Measurements from ENCODE around the gene SLC26A5. TPM values are rescaled to one million over a fixed set of nuclear protein-coding genes. Genes with fewer than 3 reads are reported as not detected.
"Not testable (repeated sequence)": the region's sequence is repeated elsewhere in the genome, so short reads cannot be mapped to it uniquely, and the experiment has no call there.

Gene SLC26A5
- total and polyA plus RNA-seq, 10 of the 15 experiments (the other 5 are each of a cell fraction or from before 2014, with no cell fraction given), result 0.03 TPM; not detected in 9

GRCh38 chr7:103446049-103446520 is at the start of gene SLC26A5 (continued):
- TF ChIP-seq IKZF2 (IDR thresholded peaks at IDR 0.05) (no peak), BCLAF1 (IDR thresholded peaks at IDR 0.05) (no peak)

GRCh38 chr7:103487419-103487818 is 41.4 kb upstream of the SLC26A5 start:
- no peaks in the 10 kb centered on the region for H3K9me3 ChIP-seq (replicated peaks; ENCODE audit: control insufficient read depth, insufficient read depth, low read length)
- WGBS (ENCODE audit: insufficient coverage, insufficient replicate concordance, low lambda C conversion rate, missing lambda C conversion rate), result 57% methylated on average over 4 of the region's 4 CpGs
- no peak for DNase-seq (ENCODE audit: low read depth, low spot score)
- no peaks in the 10 kb centered on the region for H3K36me3 ChIP-seq (ENCODE audit: control insufficient read depth in 2 of 2, insufficient read depth in 2 of 2, low read length in 1 of 2)
- no peak for TF ChIP-seq IRF4 (IDR thresholded peaks at IDR 0.05; ENCODE audit: low read depth, low read length)
- no peak for TF ChIP-seq JUNB (IDR thresholded peaks at IDR 0.05)
- no peak for TF ChIP-seq ASH2L (IDR thresholded peaks at IDR 0.05; ENCODE audit: borderline replicate concordance, low read depth)
- no peak for TF ChIP-seq RELB (IDR thresholded peaks at IDR 0.05; ENCODE audit: low read depth)
- H3K27ac ChIP-seq (ENCODE audit: control insufficient read depth, insufficient read depth), result no peak overlapping the region
- no peak overlapping the region for H3K4me3 ChIP-seq
- ChIA-PET POLR2A (no interaction called here), CTCF (no interaction called here), RAD21 (ENCODE audit: unreplicated experiment) (no interaction called here), SMC1A (ENCODE audit: uncharacterized antibody, unreplicated experiment) (no interaction called here)
- no peak overlapping the region for H3K4me2 ChIP-seq (ENCODE audit: control insufficient read depth, insufficient read depth)
- no peak for ATAC-seq
- no peak for FAIRE-seq
- H2AFZ ChIP-seq (ENCODE audit: control insufficient read depth, low read depth, low read length), result no peak overlapping the region
- no peaks in the 10 kb centered on the region for H3K79me2 ChIP-seq (ENCODE audit: control insufficient read depth, insufficient read depth, low read length)
- no peaks in the 10 kb centered on the region for H3K4me1 ChIP-seq (ENCODE audit: control insufficient read depth, insufficient read depth, low read length)
- BruUV-seq (replicated peaks), result no TSS peak
- intact Hi-C loops (cut with micrococcal nuclease; ENCODE audit: unreplicated experiment), result no loop called here
- no peak overlapping the region for H3K9ac ChIP-seq (ENCODE audit: control insufficient read depth, insufficient read depth, low read length)
- in situ Hi-C loops (cut with MboI), result no loop called here
- no peaks in the 10 kb centered on the region; a peak in 1 of 4 replicates for H3K27me3 ChIP-seq (replicated peaks in 1 of 2; ENCODE audit: control insufficient read depth in 2 of 2, insufficient read depth in 2 of 2, low read length in 1 of 2)
- H4K20me1 ChIP-seq (ENCODE audit: control insufficient read depth, insufficient read depth), result no peaks in the 10 kb centered on the region

- H3K4me3 ChIP-seq; intact Hi-C loops (cut with micrococcal nuclease; ENCODE audit: unreplicated experiment); H3K4me1 ChIP-seq (ENCODE audit: control insufficient read depth, insufficient read depth, low read length); H3K36me3 ChIP-seq (ENCODE audit: control insufficient read depth in 2 of 2, insufficient read depth in 2 of 2, low read length in 1 of 2); RAD21 ChIA-PET (ENCODE audit: unreplicated experiment); POLR2A ChIA-PET; H2AFZ ChIP-seq (ENCODE audit: control insufficient read depth, low read depth, low read length); in situ Hi-C loops (cut with MboI); H3K27me3 ChIP-seq (replicated peaks in 1 of 2; ENCODE audit: control insufficient read depth in 2 of 2, insufficient read depth in 2 of 2, low read length in 1 of 2); DNase-seq (ENCODE audit: low read depth, low spot score); FAIRE-seq; H3K4me2 ChIP-seq (ENCODE audit: control insufficient read depth, insufficient read depth); SMC1A ChIA-PET (ENCODE audit: uncharacterized antibody, unreplicated experiment); ATAC-seq; H3K27ac ChIP-seq (ENCODE audit: control insufficient read depth, insufficient read depth); H3K9me3 ChIP-seq (replicated peaks; ENCODE audit: control insufficient read depth, insufficient read depth, low read length); H3K9ac ChIP-seq (ENCODE audit: control insufficient read depth, insufficient read depth, low read length); H3K79me2 ChIP-seq (ENCODE audit: control insufficient read depth, insufficient read depth, low read length); BruUV-seq (replicated peaks); H4K20me1 ChIP-seq (ENCODE audit: control insufficient read depth, insufficient read depth): not testable (repeated sequence)
- WGBS (ENCODE audit: insufficient coverage, insufficient replicate concordance, low lambda C conversion rate, missing lambda C conversion rate), result 42% methylated on average over 3 of the region's 3 CpGs
- CTCF ChIA-PET, result interaction anchor here (0.5 kb wide), 1 partner anchor 921 kb away, joined by 3 read pairs; no protein-coding TSS in a partner anchor
Observed at GRCh38 chr7:103486873-103487272, 40.9 kb upstream of the SLC26A5 start.

All from GM12878 (cell line).